ENCODE results near the gene ADAMTS17.

DNA sequence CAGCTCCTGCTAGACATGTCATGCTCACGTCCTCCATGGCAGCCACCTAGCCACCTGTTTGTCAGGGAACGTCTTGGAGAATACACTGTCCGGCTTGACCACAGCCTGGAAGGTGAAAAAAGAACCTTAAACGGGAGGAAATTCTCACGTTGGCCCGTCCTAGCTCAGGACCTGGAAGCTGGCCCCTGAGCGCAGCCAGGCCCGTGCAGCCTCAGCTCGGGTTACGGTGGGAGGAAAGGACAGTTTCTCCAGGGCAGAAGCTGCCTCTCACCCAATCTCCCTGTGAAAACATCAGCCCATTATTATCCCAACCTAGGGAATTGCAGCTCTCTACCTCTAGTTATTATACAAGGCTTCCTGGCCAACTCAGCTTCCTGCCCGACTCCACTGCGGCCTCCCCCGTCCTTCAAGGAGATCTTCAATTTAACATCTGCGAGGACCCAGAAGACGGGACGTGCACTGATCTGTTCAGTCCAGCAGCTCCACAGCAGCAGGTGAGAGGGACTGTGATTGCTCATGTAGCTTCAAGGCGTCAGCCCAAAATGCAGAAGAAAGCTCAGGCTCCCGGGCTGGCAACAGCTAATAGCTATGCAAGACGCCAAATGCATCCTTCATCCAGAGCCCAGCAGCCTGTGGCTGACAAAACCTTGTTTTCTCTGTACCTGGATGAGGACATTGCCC is 84.7 kb downstream of the ADAMTS17 start:
- TF ChIP-seq, protein P1, sequence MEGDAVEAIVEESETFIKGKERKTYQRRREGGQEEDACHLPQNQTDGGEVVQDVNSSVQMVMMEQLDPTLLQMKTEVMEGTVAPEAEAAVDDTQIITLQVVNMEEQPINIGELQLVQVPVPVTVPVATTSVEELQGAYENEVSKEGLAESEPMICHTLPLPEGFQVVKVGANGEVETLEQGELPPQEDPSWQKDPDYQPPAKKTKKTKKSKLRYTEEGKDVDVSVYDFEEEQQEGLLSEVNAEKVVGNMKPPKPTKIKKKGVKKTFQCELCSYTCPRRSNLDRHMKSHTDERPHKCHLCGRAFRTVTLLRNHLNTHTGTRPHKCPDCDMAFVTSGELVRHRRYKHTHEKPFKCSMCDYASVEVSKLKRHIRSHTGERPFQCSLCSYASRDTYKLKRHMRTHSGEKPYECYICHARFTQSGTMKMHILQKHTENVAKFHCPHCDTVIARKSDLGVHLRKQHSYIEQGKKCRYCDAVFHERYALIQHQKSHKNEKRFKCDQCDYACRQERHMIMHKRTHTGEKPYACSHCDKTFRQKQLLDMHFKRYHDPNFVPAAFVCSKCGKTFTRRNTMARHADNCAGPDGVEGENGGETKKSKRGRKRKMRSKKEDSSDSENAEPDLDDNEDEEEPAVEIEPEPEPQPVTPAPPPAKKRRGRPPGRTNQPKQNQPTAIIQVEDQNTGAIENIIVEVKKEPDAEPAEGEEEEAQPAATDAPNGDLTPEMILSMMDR (conservative IDR thresholded peaks at IDR 0.05; ENCODE audit: low read length), result no peak
- no peak for TF ChIP-seq EZH2phosphoT487 (IDR thresholded peaks at IDR 0.05; ENCODE audit: borderline replicate concordance)
